Mammary epithelial cell (primary cell): Measurements from ENCODE around the gene PVALEF.

Experiments
- EZH2 ChIP-seq: IDR thresholded peaks from 2 replicates; pipeline ENCODE4 v1.6.1; 2012; ENCODE audit warnings: low read length, inconsistent platforms, borderline replicate concordance
- TF ChIP-seq, protein P1 (sequence below), 2 donors: IDR thresholded peaks in 1 of 2; conservative IDR thresholded peaks in 1 of 2; 2 replicates each; pipeline ENCODE4 v1.5.1; 2011 to 2012; ENCODE audit warnings: inconsistent platforms in 2 of 2, low read length in 2 of 2, mild to moderate bottlenecking in 2 of 2, control low read depth in 1 of 2, low read depth in 1 of 2; ENCODE audit not compliant: insufficient read depth in 1 of 2; ENCODE audit errors: extremely low read depth in 1 of 2

DNA sequence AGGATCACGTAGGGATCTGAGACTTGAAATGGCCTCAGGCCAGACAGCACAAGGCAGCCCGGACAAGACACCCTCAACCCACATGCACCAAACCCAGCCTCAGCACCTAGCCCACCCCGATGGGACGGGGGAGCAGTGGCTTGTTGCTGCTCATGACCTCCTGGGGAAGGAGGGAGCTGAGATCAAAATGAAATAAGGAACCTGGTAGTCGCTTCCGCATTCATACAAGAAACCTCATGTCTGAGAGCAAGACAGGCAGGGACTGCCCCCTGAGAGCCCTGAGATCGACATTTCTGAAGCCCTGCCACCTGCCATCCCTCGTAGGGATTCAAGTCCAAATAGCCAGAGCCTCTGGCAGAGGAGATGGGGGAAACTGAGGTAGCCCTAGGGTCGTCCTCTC is 63.1 kb downstream of the PVALEF start:
- TF ChIP-seq EZH2 = no peak
- TF ChIP-seq, protein P1, sequence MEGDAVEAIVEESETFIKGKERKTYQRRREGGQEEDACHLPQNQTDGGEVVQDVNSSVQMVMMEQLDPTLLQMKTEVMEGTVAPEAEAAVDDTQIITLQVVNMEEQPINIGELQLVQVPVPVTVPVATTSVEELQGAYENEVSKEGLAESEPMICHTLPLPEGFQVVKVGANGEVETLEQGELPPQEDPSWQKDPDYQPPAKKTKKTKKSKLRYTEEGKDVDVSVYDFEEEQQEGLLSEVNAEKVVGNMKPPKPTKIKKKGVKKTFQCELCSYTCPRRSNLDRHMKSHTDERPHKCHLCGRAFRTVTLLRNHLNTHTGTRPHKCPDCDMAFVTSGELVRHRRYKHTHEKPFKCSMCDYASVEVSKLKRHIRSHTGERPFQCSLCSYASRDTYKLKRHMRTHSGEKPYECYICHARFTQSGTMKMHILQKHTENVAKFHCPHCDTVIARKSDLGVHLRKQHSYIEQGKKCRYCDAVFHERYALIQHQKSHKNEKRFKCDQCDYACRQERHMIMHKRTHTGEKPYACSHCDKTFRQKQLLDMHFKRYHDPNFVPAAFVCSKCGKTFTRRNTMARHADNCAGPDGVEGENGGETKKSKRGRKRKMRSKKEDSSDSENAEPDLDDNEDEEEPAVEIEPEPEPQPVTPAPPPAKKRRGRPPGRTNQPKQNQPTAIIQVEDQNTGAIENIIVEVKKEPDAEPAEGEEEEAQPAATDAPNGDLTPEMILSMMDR (conservative IDR thresholded peaks at IDR 0.05 in 1 of 2, IDR thresholded peaks at IDR 0.05 in 1 of 2; ENCODE audit: extremely low read depth in 1 of 2, insufficient read depth in 1 of 2, low read depth in 1 of 2, low read length in 2 of 2) = no peak
